ENCODE measurements around the gene FAM50A.

DNA sequence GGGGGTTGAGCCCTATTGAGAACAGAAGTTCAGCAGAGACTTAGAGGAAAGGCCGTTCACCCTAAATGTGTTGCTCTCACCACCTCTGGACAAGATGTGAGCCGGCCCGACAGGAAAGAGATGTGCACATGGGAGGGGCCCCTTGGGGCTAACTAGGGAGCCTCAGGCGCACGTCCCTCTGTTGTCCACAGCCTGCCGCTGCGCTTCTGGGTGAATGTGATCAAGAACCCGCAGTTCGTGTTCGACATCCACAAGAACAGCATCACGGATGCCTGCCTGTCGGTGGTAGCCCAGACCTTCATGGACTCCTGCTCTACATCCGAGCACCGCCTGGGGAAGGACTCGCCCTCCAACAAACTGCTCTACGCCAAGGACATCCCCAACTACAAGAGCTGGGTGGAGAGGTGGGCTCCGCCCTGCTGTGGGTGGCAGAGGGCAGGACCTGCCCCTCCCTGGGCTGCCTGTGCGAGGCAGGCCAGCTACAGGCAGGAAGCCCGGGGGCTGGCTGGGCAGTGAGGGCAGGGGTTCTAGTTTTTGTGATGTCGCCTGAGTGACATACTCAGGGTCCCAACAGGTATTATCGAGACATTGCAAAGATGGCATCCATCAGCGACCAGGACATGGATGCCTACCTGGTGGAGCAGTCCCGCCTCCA is 27.1 kb downstream of the FAM50A start:
- TF ChIP-seq POLR2A (IDR thresholded peaks at IDR 0.05) = no peak
- TF ChIP-seq, protein P1, sequence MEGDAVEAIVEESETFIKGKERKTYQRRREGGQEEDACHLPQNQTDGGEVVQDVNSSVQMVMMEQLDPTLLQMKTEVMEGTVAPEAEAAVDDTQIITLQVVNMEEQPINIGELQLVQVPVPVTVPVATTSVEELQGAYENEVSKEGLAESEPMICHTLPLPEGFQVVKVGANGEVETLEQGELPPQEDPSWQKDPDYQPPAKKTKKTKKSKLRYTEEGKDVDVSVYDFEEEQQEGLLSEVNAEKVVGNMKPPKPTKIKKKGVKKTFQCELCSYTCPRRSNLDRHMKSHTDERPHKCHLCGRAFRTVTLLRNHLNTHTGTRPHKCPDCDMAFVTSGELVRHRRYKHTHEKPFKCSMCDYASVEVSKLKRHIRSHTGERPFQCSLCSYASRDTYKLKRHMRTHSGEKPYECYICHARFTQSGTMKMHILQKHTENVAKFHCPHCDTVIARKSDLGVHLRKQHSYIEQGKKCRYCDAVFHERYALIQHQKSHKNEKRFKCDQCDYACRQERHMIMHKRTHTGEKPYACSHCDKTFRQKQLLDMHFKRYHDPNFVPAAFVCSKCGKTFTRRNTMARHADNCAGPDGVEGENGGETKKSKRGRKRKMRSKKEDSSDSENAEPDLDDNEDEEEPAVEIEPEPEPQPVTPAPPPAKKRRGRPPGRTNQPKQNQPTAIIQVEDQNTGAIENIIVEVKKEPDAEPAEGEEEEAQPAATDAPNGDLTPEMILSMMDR (IDR thresholded peaks at IDR 0.05) = no peak

Measured in esophagus squamous epithelium (tissue), 4 donors.